Putamen (tissue), 1 donor: Measurements from ENCODE around the gene C10orf53.
"Not testable (repeated sequence)": the region's sequence is repeated elsewhere in the genome, so short reads cannot be mapped to it uniquely, and the experiment has no call there.

Experiments
- DNase-seq: peaks from one replicate; pipeline ENCODE4 v3.0.0-alpha.2; 2016; ENCODE audit warnings: low spot score

The C10orf53 gene

DNA sequence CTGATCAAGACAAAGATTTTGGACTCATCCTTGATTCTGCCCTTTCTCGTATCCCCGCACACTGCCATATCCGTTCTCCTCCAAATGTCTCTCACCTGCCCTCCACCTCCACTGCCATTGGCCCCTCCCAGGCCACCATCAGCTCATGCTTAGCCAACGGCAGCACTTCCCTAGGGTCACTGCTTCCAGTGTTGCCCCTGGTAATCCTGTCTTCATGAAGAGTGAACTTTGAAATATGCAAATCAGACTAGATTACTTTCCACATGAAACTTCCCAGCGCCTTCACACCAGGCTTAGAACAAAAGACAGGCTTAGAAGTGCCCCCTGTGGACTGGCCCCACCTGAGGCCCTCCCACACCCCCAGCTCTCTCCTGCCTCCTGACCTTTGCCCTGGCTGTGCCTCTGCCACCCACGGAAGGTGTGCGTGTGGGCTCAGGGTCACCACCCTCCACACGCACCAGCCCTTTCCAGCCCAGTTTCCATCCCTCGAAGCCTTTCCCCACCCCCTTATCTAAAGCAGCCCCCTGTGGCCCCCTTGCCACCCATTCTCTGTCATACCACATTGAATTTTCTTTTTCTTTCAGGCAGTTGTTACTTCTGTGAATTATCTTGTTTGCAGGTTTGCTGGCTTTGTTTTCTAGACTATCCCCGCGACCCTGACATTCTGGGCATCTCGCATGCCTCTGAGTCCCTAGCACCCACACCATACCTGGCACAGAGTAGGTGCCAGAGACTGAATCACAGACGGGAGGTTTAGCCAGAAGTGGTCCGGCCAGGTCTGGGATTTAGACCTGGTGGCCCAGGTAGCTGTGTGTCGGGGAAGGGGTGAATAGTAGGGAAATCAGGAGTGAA is 26.8 kb upstream of the C10orf53 start:
- no peak for DNase-seq

DNA sequence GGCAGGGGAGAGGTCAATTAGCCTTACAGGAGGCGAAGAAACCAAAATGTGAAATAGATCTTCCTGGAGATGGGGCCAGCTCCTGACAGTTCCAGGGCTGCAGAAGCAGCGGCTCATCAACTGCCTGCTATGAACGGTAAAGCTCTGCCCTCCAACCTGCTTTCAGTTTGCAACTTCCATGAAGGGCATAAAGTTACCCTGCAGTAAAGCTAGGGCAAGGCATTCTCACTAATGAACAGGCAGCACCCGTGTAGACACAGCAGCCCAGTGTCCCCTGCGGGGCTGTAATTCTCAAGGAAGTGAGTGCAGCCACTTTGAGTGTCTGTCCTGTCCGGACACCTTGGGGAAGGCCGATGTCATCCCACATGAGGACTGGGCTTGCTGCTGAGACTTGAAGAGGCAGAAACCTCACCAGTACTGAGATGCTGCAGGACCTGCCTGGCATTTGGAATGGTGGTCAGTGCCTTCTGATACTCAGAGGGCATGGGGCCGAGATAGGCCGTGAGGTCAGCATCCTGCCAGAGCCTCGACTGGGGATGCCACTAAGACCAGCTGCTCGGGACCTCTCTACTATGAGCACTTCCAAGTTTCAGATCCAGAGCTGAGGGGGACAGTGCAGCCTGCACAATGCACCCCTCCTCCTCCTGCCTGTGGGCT is 26.1 kb upstream of the C10orf53 start:
- DNase-seq: no peak

- DNase-seq: no peak
Observed at GRCh38 chr10:49654036-49654693, 25.3 kb upstream of the C10orf53 start.

GRCh38 chr10:49655099-49655498 is 24.4 kb upstream of the C10orf53 start:
- DNase-seq: no peak

- no peak for DNase-seq
Observed at GRCh38 chr10:49656845-49657493, 22.5 kb upstream of the C10orf53 start.

- no peak for DNase-seq
Observed at GRCh38 chr10:49657606-49658005, 21.8 kb upstream of the C10orf53 start.

DNA sequence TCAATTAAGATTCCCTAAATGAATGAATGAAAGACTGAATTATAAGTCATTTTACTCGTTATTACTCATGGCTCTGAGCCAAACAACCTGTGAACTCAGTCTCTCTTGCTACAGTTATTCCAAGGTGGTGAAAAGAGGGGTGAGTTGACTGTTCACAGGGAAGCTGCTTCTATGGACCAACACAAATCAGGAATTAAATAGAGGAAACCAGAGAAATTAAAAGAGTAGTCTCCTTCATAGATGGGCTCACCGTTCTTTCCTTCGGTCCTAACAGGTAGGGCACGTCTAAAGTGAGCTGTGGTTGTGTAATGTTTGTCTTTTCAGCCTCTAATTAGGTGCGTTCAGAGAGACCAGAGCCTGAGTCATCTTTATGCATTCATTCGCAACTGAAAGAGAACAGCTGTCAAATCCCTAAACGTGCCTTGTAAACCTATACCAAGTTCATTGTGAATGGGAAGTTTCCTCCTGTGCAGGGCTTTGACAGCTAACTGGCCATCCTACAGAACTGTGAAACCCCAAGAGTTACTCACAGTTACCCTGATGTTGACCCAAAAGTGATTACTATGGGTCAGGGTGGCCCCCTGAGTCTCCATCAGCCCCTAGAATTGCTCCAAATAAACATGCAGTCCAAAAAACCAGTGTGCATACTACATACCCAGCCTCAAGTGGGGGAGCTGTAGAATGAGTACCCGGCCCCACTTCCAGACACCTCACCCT is 18.2 kb upstream of the C10orf53 start:
- DNase-seq: no peak

DNA sequence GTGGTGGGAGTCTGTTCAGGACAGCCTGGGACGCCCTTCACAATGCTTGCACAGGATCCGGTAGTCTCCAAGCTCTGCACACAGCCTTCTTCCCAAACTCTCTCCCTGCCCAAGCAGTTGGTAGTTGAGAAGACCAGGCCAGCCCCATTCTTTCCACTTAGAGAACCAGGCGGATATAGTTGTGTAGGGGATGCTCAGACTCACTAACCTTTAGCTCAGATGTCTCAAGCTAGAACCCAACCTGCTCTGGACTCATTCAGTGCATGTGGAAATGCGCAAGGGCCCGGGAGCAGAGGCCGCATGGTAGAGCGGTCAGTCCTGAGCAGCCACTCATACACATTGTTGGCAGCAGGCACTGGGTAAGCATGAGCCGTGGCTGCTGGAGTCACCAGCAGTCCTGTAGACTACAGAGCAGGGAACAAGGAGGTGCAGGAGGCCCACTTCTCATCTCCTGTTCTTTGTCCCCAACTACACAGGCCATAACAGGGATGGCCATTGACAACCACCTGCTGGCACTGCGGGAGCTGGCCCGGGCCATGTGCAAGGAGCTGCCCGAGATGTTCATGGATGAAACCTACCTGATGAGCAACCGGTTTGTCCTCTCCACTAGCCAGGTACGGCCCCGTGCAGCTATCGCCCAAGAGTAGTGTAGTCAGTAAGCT is 17.2 kb upstream of the C10orf53 start:
- DNase-seq: no peak

DNA sequence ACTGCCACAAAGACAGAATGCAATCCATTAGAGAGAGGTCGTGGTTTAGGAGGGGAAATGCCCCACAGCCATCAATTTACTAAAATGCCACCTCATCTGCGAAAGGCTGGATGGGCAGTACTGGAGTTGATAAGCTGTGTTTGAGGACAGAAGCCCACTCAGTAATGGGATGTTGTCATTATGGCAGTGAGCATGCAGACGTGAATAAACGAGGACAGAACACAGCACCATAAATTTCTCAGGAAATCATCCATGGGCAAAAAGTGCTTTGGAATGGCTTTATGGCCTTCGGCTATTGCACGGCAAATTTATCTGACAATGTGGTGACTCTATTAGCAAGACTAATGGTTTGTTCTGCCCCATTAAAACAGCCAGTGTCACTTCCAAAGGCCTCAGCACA is 15.9 kb upstream of the C10orf53 start:
- no peak for DNase-seq

- no peak for DNase-seq
Observed at GRCh38 chr10:49664006-49664841, 15.2 kb upstream of the C10orf53 start.

GRCh38 chr10:49664842-49665355 is 14.6 kb upstream of the C10orf53 start:
- no peak for DNase-seq

DNA sequence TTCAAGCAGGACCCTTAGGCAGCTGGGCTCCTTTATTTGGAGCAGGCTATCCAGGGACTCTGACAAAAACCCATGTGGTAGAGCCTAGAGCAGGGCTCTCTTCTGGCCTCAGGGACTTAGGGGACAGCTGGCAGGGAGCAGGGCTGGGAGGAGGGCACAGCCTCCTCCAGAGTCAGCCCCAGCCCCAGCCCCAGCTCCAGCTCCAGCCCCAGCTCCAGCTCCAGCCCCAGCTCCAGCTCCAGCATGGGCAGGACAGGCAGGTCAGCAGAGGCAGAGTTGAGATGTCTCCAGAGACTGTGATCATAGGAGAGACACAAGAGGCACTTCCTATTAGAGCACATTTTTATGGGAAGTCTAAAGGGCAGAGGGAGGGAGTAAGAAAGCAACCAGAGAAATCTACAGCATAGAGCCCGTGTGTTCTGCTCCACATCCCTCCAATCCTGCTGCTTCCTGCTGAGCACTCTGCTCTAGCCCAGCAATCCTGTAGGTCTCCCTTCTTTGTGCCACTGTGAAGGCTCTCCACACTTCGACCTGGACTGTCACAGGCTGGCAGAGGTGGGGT is 13.3 kb upstream of the C10orf53 start:
- DNase-seq: no peak

DNA sequence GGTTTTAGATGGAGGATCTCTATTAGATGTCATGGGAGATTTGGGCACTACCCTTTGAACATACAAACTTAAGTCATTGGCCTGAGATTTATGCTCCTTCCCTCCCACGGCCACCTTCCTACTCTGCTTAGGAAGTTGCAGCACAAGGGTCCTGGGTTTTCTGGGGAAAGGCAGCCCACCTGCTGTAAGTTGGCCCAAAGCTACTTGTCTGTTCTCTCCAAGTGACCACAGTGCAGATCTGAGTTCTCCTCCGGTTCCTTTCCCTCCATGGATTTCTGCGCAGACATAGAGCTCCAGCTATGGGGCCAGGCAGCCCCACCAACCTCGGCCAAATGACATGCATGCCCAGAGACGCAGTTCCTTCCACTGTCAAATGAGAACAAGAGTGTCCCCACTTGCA is 12.8 kb upstream of the C10orf53 start:
- DNase-seq: no peak

DNA sequence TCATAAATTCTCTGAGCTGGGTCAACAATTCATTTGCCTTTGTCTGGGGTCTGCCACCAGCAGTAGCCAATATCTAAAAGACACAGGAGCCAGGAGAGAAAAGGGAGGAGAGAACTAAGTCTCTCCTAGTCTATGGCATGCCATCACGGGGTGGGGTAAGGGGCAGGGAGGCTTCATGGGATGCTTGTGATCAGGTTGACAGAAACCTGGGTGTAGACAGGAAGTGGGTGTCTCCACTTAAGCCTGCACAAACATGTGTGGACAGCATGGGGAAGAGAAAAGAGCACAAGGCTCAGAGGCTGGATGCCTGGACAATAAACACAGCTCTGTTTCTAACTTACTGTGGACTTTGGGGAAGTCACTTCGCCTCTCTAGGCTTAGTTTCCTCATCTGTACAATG is 11.5 kb upstream of the C10orf53 start:
- DNase-seq: no peak

- no peak for DNase-seq
Observed at GRCh38 chr10:49668684-49669083, 10.8 kb upstream of the C10orf53 start.

DNA sequence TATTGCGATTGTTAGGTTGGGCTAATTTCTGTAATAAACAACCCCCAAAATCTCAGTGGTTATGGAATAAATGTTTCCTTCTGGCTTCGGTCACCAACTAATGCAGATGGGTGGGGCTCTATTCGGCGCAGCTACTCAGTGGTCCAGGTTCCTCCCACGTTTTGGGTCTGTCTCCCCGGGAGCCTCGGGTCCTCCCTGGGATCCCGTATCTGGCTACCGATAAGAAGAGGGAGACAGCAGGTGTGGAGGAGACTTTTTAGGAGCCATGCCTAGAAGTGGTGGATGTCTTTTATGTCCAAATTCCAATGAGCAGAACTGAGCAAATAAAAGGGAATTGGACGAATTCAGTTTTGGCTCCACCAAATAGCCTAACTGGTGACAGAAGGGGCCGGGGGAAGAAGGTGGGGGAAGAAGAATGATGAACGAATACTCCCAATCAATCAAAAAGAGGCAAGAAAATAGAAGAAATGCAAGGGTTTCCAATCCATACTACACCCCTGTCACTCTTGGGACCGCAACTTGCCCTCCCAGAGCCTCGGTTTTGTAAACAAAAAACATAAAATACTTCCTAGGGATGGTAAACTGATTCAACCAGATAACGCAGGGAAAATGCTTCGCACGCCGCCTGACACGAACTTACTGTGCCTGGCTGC is 498 bp upstream of the C10orf53 start:
- no peak for DNase-seq

- DNase-seq: not testable (repeated sequence)
Observed at GRCh38 chr10:49682449-49682848, 3.0 kb downstream of the C10orf53 start.

DNA sequence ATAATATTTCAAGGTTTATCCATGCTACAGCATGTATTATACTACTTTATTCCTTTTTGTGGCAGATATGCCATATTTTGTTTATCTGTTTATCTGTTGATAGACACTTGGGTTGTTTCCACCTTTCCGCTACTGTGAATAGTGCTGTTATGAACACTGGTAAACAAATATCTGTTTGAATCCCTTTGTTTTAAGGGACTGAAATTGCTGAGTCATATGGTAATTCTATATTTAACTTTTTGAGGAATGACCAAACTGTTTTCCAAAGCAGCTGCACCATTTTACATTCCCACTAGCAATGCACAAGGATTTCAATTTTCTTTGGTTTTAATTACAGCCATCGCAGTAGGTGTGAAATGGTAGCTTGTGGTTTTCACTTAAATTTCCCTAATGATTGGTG is 3.4 kb downstream of the C10orf53 start:
- no peak for DNase-seq

- no peak for DNase-seq
Observed at GRCh38 chr10:49686651-49687050, 7.2 kb downstream of the C10orf53 start.
